GM19240 (cell line): ENCODE measurements around the gene PRKCE.
"Not testable (repeated sequence)": the region's sequence is repeated elsewhere in the genome, so short reads cannot be mapped to it uniquely, and the experiment has no call there.

Experiments used
- DNase-seq: peaks from one replicate; pipeline ENCODE4 v3.0.0; 2011; ENCODE audit warnings: low spot score; ENCODE audit not compliant: insufficient read length

PRKCE gene

DNA sequence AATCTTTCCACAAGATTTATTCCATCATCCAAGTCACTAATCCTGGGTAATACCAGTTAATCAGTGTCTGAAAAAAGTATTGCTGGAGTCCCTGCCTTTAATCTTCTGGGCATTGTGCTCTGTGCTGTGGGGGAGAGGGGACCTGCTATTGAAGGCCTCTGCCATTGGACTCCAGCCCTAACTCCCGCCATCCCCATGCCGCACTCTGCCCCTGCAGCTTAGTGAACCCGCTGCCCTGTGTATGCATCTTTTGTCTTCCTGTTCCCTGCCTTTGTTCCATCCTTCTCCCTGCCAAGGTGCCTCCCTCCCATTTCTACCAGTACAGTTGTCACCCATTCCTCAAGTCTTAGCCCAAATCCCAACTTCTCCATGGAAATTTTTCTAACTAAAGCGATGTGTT, 532.0 kb downstream of the PRKCE start:
- DNase-seq = no peak

GRCh38 chr2:46184794-46185583, 533.5 kb downstream of the PRKCE start:
- DNase-seq = no peak

GRCh38 chr2:46187112-46187618, 535.7 kb downstream of the PRKCE start:
- peak; percentile 55 for DNase-seq

DNA sequence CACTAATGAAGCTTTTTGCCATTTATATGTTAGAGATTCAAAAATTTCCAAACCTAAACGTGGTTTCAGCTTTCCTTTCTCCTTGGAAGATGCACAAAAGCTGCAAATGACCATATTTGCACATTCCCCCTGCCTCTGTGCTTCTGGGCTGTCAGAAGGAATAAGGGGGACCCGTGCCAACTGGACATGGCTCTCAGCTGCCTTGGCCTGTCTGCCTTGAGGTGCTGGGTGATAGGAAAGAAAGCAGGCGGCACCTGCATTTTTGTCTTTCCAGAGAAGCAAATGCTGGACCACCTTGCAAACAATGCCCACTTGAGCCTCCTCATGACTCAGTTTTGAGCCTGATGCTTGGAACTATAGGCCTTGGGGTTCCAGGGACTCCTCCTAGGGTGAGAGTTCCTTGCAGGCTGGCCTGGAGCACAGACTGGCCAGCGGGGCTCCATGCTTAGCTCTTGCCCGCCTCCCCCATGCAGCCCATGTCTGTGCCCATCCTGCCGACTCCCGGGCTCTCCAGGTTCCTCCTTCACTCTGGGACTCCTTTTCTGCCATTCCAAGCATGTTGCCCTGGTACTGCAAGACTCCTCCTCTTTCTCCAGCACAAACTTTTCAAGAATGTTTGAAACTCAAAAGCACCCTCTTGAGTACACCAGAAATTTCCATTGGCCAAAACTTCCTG, 536.7 kb downstream of the PRKCE start:
- no peak for DNase-seq

DNA sequence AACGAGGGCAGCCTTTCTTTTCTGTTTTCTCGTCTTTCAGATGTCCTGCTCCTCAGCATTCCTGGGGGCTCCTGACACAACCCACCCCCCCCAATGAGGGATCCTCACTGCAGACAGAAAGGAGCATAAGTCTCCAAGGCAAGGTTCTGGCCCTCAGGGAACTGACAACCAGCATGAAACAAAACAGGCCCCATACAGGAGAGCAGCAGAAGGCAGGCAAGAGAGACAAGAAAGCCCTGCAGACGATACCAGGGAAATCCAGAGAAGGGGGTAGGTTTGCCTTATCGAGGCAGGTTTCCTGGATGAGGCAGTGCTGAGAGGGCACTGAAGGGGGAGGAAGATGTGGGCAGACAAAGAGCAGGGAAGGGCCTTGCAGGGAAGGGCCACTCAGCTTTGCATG, 541.9 kb downstream of the PRKCE start:
- DNase-seq = no peak

DNA sequence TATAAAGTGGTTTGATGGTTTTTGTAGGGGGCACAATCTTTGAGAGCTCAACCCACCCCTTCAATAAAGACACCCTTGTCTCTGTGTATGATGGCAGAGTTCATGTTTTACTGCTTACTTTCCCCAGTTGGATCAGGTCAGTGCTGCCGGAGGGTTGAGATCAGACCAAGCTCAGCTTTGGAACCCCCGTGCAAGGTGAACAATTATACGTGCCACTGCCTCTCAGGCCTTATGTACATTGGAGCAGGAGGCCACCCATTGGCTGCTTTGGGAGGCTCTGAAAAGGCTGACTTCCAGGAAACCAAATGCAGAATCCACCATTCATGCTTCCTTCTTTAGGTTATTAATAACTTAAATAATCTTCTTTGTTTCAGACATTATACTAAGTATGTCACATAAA, 542.4 kb downstream of the PRKCE start:
- DNase-seq = no peak

- DNase-seq = no peak
Measured at GRCh38 chr2:46194856-46195255, 543.4 kb downstream of the PRKCE start.

- no peak for DNase-seq
Measured at GRCh38 chr2:46195819-46196218, 544.3 kb downstream of the PRKCE start.

GRCh38 chr2:46196871-46197462, 545.5 kb downstream of the PRKCE start:
- DNase-seq = no peak

- no peak for DNase-seq
Measured at GRCh38 chr2:46197672-46198071, 546.2 kb downstream of the PRKCE start.

- no peak for DNase-seq
Measured at GRCh38 chr2:46198164-46198883, 546.8 kb downstream of the PRKCE start.

DNA sequence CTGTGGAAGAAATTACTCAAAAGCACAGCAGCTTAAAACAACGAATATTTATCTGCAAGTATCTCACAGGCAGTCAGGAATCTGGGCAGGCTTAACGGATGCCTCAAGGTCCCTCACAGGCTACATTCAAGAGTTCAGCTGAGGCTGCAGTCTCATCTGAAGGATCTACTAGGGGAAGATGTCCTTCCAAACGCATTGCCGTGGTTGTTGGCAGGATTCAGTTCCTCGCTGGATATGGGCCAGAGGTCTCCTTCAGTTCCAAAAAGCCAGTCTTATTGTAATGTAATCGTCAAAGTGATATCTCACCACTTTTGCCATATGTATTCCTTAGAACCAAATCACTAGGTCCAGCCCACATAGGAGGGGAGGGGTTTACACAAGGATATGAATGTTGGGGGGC, 547.5 kb downstream of the PRKCE start:
- no peak for DNase-seq

DNA sequence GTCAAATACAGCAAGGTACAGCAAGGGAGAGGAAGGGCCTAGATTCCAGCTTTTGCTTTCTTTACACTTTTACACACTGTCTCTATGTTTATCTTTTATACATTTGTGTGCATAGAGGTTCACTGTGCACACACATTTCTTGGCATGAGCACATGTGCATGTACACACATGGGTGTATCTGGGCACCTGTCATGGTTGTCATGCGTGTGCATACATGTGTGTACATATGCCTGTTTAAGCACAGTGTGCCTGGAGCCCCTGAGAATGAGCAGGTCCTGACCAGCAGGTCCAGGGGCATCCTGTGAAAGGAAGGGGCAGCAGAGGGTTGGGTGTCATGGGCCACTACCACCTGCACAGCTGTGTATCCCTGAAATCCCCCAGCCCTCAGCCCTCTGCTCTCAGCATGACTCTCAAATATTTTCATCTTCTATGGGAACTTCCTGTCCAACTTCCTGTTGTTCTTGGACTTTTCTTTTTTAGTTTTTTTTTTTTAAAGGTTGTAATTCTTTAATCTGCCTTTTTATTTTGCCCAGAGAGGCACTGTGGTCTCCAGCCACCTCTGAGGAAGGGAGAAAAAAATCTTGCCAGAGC, 548.7 kb downstream of the PRKCE start:
- DNase-seq = no peak

- DNase-seq = no peak
Measured at GRCh38 chr2:46200861-46201605, 549.6 kb downstream of the PRKCE start.

- DNase-seq = no peak
Measured at GRCh38 chr2:46202453-46202852, 551.0 kb downstream of the PRKCE start.

DNA sequence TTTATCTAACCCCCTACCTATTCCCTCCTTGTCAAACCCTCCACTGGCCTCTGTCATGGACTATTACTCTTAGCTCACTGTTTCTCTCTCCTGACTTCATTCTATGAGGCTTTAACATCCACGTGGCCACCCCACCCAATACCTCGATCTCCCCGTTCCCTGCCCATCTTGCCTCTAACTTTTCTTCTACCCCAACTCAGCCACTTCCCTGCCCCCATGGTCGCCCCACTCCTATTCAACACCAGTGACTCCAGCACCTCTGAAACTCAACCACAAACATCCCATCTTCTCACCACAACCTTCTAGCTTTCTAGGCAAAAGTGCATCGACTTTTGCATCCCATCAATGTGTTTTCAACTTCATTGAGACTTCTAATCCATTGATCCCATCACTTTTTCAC, 551.5 kb downstream of the PRKCE start:
- no peak for DNase-seq

DNA sequence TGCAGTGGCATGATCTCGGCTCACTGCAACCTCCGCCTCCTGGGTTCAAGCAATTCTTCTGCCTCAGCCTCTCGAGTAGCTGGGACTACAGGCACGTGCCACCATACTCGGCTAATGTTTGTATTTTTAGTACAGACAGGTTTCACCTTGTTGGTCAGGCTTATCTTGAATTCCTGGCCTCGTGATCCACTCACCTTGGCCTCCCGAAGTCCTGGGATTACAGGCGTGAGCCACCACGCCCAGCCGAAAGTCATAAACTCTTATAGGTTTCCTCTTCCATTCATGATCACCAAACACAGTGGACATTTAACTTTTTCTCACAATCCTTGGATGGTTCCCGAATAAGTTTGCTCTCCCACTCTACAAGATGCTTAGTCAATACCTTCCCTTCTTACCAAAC, 552.2 kb downstream of the PRKCE start:
- DNase-seq = not testable (repeated sequence)

- no peak for DNase-seq
Measured at GRCh38 chr2:46207591-46207990, 556.1 kb downstream of the PRKCE start.

- DNase-seq = no peak
Measured at GRCh38 chr2:46208766-46209165, 557.3 kb downstream of the PRKCE start.

DNA sequence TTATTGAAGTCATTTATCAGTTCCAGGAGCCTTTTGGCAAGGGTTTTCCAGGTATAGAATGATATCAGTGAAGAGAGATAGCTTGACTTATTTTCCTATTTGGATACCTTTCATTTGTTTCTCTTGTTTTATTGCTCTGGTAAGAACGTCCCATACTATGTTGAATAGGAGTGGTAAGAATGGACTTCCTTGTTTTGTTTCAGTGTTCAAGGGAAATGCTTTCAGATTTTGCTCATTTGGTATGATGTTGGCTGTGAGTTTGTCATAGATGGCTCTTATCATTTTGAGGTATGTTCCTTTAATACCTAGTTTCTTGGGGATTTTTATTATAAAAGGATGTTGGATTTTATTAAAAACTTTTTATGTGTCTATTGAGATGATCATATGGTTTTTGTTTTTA, 558.6 kb downstream of the PRKCE start:
- no peak for DNase-seq

- no peak for DNase-seq
Measured at GRCh38 chr2:46211461-46211860, 560.0 kb downstream of the PRKCE start.
